Panc1 (cell line): ENCODE results near the gene CMPK1. TPM values are rescaled to one million over a fixed set of nuclear protein-coding genes. Genes with fewer than 3 reads are reported as not detected.

Source experiments
- ATAC-seq: fragments of 200-7000 bp; cut with Tn5 transposase; 2 replicates; pipeline ENCODE4 v1.9.1; 2020; ENCODE audit warnings: mild to moderate bottlenecking, moderate library complexity
- BruUV-seq: library from RNA; stranded (reverse); fragments of 400-500 nt; replicated peaks from 2 replicates; lab custom pipeline; 2021; lab: Mats Ljungman, UMichigan
- CTCF ChIA-PET: fragments of 300-600 bp; sonication (Branson Sonifier 250); formaldehyde crosslinking; loops from one replicate; lab custom pipeline; 2022; ENCODE audit warnings: antibody characterized with exemption; lab: Charles Lee
- POLR2A ChIA-PET: fragments of 300-600 bp; sonication (Branson Sonifier 250); formaldehyde crosslinking; loops from one replicate; lab custom pipeline; 2022; ENCODE audit warnings: antibody characterized with exemption; lab: Charles Lee
- DNase-seq: peaks from one replicate; pipeline ENCODE4 v3.0.0-alpha.2; 2010; ENCODE audit warnings: low read depth, low spot score
- H3K27ac ChIP-seq: 2 replicates; pipeline ENCODE4 v1.5.1; 2011; ENCODE audit warnings: mild to moderate bottlenecking, low read length, inconsistent platforms
- H3K27me3 ChIP-seq: fragments of 200-500 bp; sonication (Bioruptor generic); 2 replicates; pipeline ENCODE4 v1.6.0; 2014; ENCODE audit warnings: low read length, inconsistent platforms; ENCODE audit not compliant: control insufficient read depth, insufficient read depth
- H3K36me3 ChIP-seq: fragments of 200-500 bp; sonication (Bioruptor generic); 2 replicates; pipeline ENCODE4 v1.5.1; 2014; ENCODE audit warnings: inconsistent platforms, mild to moderate bottlenecking, low read length, moderate library complexity; ENCODE audit not compliant: control insufficient read depth, insufficient read depth
- H3K4me1 ChIP-seq: 2 replicates; pipeline ENCODE4 v1.5.1; 2011; ENCODE audit warnings: inconsistent platforms, mild to moderate bottlenecking, low read length, moderate library complexity; ENCODE audit not compliant: control insufficient read depth, insufficient read depth
- H3K4me3 ChIP-seq, 2 experiments: 2 replicates each; pipeline ENCODE4 v1.5.1; 2011 to 2012; ENCODE audit warnings: low read depth in 2 of 2, low read length in 2 of 2, mild to moderate bottlenecking in 2 of 2, inconsistent platforms in 1 of 2, moderate library complexity in 1 of 2
- H3K9me3 ChIP-seq: fragments of 200-500 bp; sonication (Bioruptor generic); 2 replicates; pipeline ENCODE4 v1.5.1; 2014; ENCODE audit warnings: low read depth, mild to moderate bottlenecking, inconsistent platforms, low read length, moderate library complexity; ENCODE audit not compliant: control insufficient read depth, insufficient read depth
- POLR2AphosphoS5 ChIP-seq: IDR thresholded peaks from 2 replicates; pipeline ENCODE4 v1.6.1; 2012; ENCODE audit warnings: mild to moderate bottlenecking, low read depth, low read length, moderate library complexity
- SIN3A ChIP-seq: IDR thresholded peaks from 2 replicates; pipeline ENCODE4 v1.6.1; 2012; ENCODE audit warnings: low read depth, mild to moderate bottlenecking, low read length, moderate library complexity, borderline replicate concordance; ENCODE audit not compliant: insufficient read depth
- TCF7L2 ChIP-seq: IDR thresholded peaks from 2 replicates; pipeline ENCODE4 v1.6.1; 2011; ENCODE audit warnings: mild to moderate bottlenecking, low read depth, low read length, inconsistent platforms
- in situ Hi-C: cut with HindIII; loops from 2 replicates; pipeline ENCODE4 v1.10.0; 2016; ENCODE audit warnings: low sequenced_read_pairs, low pct_unique_long_range_greater_than_20kb
- intact Hi-C: fragments of 100-400 bp; cut with micrococcal nuclease; formaldehyde crosslinking; loops from one replicate; pipeline ENCODE4 v1.10.0; 2022; ENCODE audit not compliant: unreplicated experiment
- total RNA-seq: library from RNA; stranded (reverse); gene quantifications from one replicate; pipeline ENCODE4 v1.2.1, GENCODE V29; 2021; ENCODE audit not compliant: unreplicated experiment
- TF ChIP-seq, protein P1 (sequence below), 2 experiments: IDR thresholded peaks; 2 replicates each; pipeline ENCODE4 v1.6.1; 2011 to 2012; ENCODE audit warnings: low read depth in 2 of 2, control low read depth in 1 of 2, low read length in 1 of 2, mild to moderate bottlenecking in 1 of 2, moderate library complexity in 1 of 2; ENCODE audit not compliant: insufficient read depth in 1 of 2
- TF ChIP-seq, protein P2 (sequence below): fragments of 450-650 bp; IDR thresholded peaks from 2 replicates; pipeline ENCODE4 v1.5.1; 2017; ENCODE audit warnings: mild to moderate bottlenecking

Gene CMPK1
- total RNA-seq, 1 experiment from 2014 or later: 85.1 TPM

DNA sequence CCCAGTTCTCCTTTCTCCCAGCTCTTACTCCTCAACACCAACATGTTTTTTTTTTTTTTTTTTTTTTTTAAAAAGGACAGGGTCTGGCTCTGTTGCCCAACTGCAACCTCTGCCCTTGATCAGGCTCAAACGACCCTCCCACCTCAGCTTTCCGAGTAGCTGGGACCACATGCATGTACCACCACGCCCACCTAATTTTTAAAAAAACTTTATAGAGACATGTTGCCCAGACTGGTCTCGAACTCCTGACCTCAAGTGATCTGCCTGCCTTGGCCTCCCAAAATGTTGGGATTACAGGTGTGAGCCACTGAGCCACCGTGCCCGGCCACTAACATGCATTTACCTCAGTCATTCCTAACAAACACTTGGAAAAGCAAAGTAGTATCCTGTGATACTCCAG is 51.4 kb downstream of the CMPK1 start:
- Histone ChIP-seq H3K4me1 (no peaks in the 10 kb centered on the region), H3K27me3 (no peaks in the 10 kb centered on the region), H3K27ac (no peak overlapping the region), H3K4me3 (no peak overlapping the region), H3K36me3 (no peaks in the 10 kb centered on the region), H3K9me3 (no peaks in the 10 kb centered on the region)
- BruUV-seq: no TSS peak
- in situ Hi-C loops (no loop called here), intact Hi-C loops (loop anchor here (5.0 kb wide), 2 partner anchors 327 to 342 kb away; no protein-coding TSS in a partner anchor)
- TF ChIP-seq, protein P1, sequence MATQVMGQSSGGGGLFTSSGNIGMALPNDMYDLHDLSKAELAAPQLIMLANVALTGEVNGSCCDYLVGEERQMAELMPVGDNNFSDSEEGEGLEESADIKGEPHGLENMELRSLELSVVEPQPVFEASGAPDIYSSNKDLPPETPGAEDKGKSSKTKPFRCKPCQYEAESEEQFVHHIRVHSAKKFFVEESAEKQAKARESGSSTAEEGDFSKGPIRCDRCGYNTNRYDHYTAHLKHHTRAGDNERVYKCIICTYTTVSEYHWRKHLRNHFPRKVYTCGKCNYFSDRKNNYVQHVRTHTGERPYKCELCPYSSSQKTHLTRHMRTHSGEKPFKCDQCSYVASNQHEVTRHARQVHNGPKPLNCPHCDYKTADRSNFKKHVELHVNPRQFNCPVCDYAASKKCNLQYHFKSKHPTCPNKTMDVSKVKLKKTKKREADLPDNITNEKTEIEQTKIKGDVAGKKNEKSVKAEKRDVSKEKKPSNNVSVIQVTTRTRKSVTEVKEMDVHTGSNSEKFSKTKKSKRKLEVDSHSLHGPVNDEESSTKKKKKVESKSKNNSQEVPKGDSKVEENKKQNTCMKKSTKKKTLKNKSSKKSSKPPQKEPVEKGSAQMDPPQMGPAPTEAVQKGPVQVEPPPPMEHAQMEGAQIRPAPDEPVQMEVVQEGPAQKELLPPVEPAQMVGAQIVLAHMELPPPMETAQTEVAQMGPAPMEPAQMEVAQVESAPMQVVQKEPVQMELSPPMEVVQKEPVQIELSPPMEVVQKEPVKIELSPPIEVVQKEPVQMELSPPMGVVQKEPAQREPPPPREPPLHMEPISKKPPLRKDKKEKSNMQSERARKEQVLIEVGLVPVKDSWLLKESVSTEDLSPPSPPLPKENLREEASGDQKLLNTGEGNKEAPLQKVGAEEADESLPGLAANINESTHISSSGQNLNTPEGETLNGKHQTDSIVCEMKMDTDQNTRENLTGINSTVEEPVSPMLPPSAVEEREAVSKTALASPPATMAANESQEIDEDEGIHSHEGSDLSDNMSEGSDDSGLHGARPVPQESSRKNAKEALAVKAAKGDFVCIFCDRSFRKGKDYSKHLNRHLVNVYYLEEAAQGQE (IDR thresholded peaks at IDR 0.05; ENCODE audit: insufficient read depth in 1 of 2, low read depth in 2 of 2, low read length in 1 of 2): no peak
- TF ChIP-seq SIN3A (no peak), TCF7L2 (no peak), POLR2AphosphoS5 (no peak)
- TF ChIP-seq, protein P2, sequence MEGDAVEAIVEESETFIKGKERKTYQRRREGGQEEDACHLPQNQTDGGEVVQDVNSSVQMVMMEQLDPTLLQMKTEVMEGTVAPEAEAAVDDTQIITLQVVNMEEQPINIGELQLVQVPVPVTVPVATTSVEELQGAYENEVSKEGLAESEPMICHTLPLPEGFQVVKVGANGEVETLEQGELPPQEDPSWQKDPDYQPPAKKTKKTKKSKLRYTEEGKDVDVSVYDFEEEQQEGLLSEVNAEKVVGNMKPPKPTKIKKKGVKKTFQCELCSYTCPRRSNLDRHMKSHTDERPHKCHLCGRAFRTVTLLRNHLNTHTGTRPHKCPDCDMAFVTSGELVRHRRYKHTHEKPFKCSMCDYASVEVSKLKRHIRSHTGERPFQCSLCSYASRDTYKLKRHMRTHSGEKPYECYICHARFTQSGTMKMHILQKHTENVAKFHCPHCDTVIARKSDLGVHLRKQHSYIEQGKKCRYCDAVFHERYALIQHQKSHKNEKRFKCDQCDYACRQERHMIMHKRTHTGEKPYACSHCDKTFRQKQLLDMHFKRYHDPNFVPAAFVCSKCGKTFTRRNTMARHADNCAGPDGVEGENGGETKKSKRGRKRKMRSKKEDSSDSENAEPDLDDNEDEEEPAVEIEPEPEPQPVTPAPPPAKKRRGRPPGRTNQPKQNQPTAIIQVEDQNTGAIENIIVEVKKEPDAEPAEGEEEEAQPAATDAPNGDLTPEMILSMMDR: no peak
- ATAC-seq (no peak), DNase-seq (no peak)
- ChIA-PET POLR2A (no interaction called here), CTCF (no interaction called here)

DNA sequence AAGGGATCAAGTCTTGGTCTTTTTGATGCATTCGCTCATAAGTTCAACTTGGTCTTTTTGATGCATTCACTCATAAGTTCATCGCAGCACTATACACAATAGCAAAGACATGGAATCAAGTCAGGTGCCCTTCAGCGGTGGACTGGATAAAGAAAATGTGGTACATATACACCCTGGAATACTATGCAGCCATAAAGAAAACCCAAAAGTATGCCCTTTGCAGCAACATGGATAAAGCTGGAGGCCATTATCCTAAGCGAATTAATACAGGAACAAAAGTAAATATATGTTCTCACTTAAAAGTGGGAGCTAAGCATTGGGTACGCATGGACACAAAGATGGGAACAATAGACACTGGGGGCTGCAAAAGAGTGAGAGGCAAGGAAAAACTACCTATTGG is 52.7 kb downstream of the CMPK1 start:
- ChIA-PET POLR2A (no interaction called here), CTCF (no interaction called here)
- no peak overlapping the region for H3K27ac ChIP-seq
- in situ Hi-C loops (no loop called here), intact Hi-C loops (loop anchor here (5.0 kb wide), 2 partner anchors 326 to 341 kb away; no protein-coding TSS in a partner anchor)
- TF ChIP-seq POLR2AphosphoS5 (no peak), TCF7L2 (no peak), SIN3A (no peak)
- TF ChIP-seq, protein P1 (IDR thresholded peaks at IDR 0.05; ENCODE audit: insufficient read depth in 1 of 2, low read depth in 2 of 2, low read length in 1 of 2): no peak
- TF ChIP-seq, protein P2: no peak
- no peaks in the 10 kb centered on the region for H3K36me3 ChIP-seq
- no peak overlapping the region for H3K4me3 ChIP-seq
- no peaks in the 10 kb centered on the region; the same call in 1 of the 2 replicates for H3K4me1 ChIP-seq
- BruUV-seq: no TSS peak
- no peaks in the 10 kb centered on the region for H3K27me3 ChIP-seq
- H3K9me3 ChIP-seq: no peaks in the 10 kb centered on the region
- ATAC-seq (no peak), DNase-seq (no peak)
